SU-DHL-6 (cell line): ENCODE data around the gene PCAT7.

Experiments used
- CTCF ChIP-seq: fragments of 200-600 bp; sonication (generic); IDR thresholded peaks from one replicate; pipeline ENCODE4 v1.5.1; 2017; ENCODE audit warnings: antibody characterized with exemption, mild to moderate bottlenecking, low read length, moderate library complexity; ENCODE audit not compliant: insufficient read depth, poor library complexity, severe bottlenecking
- EZH2phosphoT487 ChIP-seq: fragments of 200-600 bp; sonication (generic), shearing (Covaris generic); conservative IDR thresholded peaks from 2 replicates; pipeline ENCODE4 v1.6.1; 2018; ENCODE audit warnings: mild to moderate bottlenecking, antibody characterized with exemption, low read length, moderate library complexity, mixed read lengths

GRCh38 chr9:94607423-94607691 is 52.5 kb downstream of the PCAT7 start:
- no peak for TF ChIP-seq CTCF
- TF ChIP-seq EZH2phosphoT487: no peak
